ENCODE results near the gene SCAMP2. TPM values are rescaled to one million over a fixed set of nuclear protein-coding genes. Genes with fewer than 3 reads are reported as not detected.

The SCAMP2 gene
- total and polyA plus RNA-seq, 2 donors (not counting 1 experiment from before 2014, with no cell fraction given): 85.1 to 105 TPM

- H3K9me3 Mint-ChIP-seq (ENCODE audit: insufficient read depth): no peaks in the 10 kb centered on the region
- intact Hi-C loops (cut with micrococcal nuclease): no loop called here
- Histone ChIP-seq H4K20me1 (ENCODE audit: control insufficient read depth, insufficient read depth, low read length, poor library complexity, severe bottlenecking) (no peaks in the 10 kb centered on the region), H3K4me3 (ENCODE audit: control extremely low read depth in 1 of 5, extremely low read depth in 1 of 5, insufficient read depth in 1 of 5, low read depth in 2 of 5, low read length in 4 of 5) (no peak overlapping the region), H3K4me1 (ENCODE audit: control insufficient read depth in 2 of 2, insufficient read depth in 2 of 2, low read length in 2 of 2) (peaks cover 14 to 21% of the 10 kb centered on the region in 2 donors), H3K9ac (ENCODE audit: low read length) (no peak overlapping the region), H3K27me3 (replicated peaks in 1 of 4; ENCODE audit: control extremely low read depth in 1 of 4, control insufficient read depth in 3 of 4, insufficient read depth in 4 of 4, low read length in 3 of 4) (no peaks in the 10 kb centered on the region), H3K9me3 (ENCODE audit: control extremely low read depth in 1 of 3, control insufficient read depth in 2 of 3, insufficient read depth in 1 of 3, low read length in 2 of 3) (no peaks in the 10 kb centered on the region), H3K36me3 (replicated peaks in 1 of 2; ENCODE audit: control extremely low read depth in 1 of 2, control insufficient read depth in 1 of 2, extremely low read depth in 1 of 2, insufficient read depth in 2 of 2, low read length in 1 of 2) (peaks cover 0 to 6% of the 10 kb centered on the region in 2 experiments), H3K27ac (ENCODE audit: low read length in 2 of 2) (no peak overlapping the region), H3K79me2 (ENCODE audit: control insufficient read depth, insufficient read depth, low read length) (peaks cover 7% of the 10 kb centered on the region), H2AFZ (ENCODE audit: insufficient read depth, low read depth, low read length, poor library complexity, severe bottlenecking) (no peak overlapping the region), H3K4me2 (replicated peaks; ENCODE audit: low read depth, low read length, poor library complexity, severe bottlenecking) (no peak overlapping the region)
- WGBS (ENCODE audit: insufficient coverage): 90% methylated on average over 6 of the region's 11 CpGs
- no peak overlapping the region for H3K27ac Mint-ChIP-seq
- H3K27me3 Mint-ChIP-seq: no peaks in the 10 kb centered on the region
- no peak overlapping the region for H3K4me3 Mint-ChIP-seq
- ATAC-seq (ENCODE audit: low read depth): no peak
- DNase-seq: no peak
- CTCF ChIA-PET: interaction anchor here (0.6 to 10.2 kb wide), 7 partner anchors 10 to 444 kb away, joined by 3 to 98 read pairs (median 3); no protein-coding TSS in a partner anchor
- TF ChIP-seq EZH2 (IDR thresholded peaks at IDR 0.05; ENCODE audit: borderline replicate concordance, insufficient read depth, low read depth, low read length, poor library complexity, severe bottlenecking) (no peak), CTCF (IDR thresholded peaks at IDR 0.05) (no peak)
- POLR2A ChIA-PET: no interaction called here
- peaks cover 27% of the 10 kb centered on the region for H3K4me1 Mint-ChIP-seq
Measured at GRCh38 chr15:74838746-74839525, 34.2 kb downstream of the SCAMP2 start.

GRCh38 chr15:74838137-74838516 lies 35.0 kb downstream of the SCAMP2 start:
- intact Hi-C loops (cut with micrococcal nuclease): no loop called here
- H3K9me3 ChIP-seq (ENCODE audit: control extremely low read depth in 1 of 3, control insufficient read depth in 2 of 3, insufficient read depth in 1 of 3, low read length in 2 of 3): no peaks in the 10 kb centered on the region
- H3K9me3 Mint-ChIP-seq (ENCODE audit: insufficient read depth): no peaks in the 10 kb centered on the region
- no peak overlapping the region for H2AFZ ChIP-seq (ENCODE audit: insufficient read depth, low read depth, low read length, poor library complexity, severe bottlenecking)
- no peak overlapping the region for H3K4me2 ChIP-seq (replicated peaks; ENCODE audit: low read depth, low read length, poor library complexity, severe bottlenecking)
- POLR2A ChIA-PET: no interaction called here
- H3K9ac ChIP-seq (ENCODE audit: low read length): no peak overlapping the region
- H4K20me1 ChIP-seq (ENCODE audit: control insufficient read depth, insufficient read depth, low read length, poor library complexity, severe bottlenecking): no peaks in the 10 kb centered on the region
- H3K27me3 Mint-ChIP-seq: no peaks in the 10 kb centered on the region
- 98% methylated on average over 5 of the region's 10 CpGs for WGBS (ENCODE audit: insufficient coverage)
- H3K27ac ChIP-seq (ENCODE audit: low read length in 2 of 2): no peak overlapping the region
- H3K4me3 ChIP-seq (ENCODE audit: control extremely low read depth in 1 of 5, extremely low read depth in 1 of 5, insufficient read depth in 1 of 5, low read depth in 2 of 5, low read length in 4 of 5): no peak overlapping the region
- no peak overlapping the region for H3K27ac Mint-ChIP-seq
- DNase-seq (no peak), ATAC-seq (ENCODE audit: low read depth) (no peak)
- H3K4me3 Mint-ChIP-seq: no peak overlapping the region
- CTCF ChIA-PET: interaction anchor here (0.6 to 10.2 kb wide), 8 partner anchors 9 to 443 kb away, joined by 3 to 98 read pairs (median 4); no protein-coding TSS in a partner anchor
- H3K4me1 ChIP-seq (ENCODE audit: control insufficient read depth in 2 of 2, insufficient read depth in 2 of 2, low read length in 2 of 2): peaks cover 8 to 22% of the 10 kb centered on the region in 2 donors
- TF ChIP-seq CTCF (IDR thresholded peaks at IDR 0.05) (no peak), EZH2 (IDR thresholded peaks at IDR 0.05; ENCODE audit: borderline replicate concordance, insufficient read depth, low read depth, low read length, poor library complexity, severe bottlenecking) (no peak)
- no peaks in the 10 kb centered on the region for H3K27me3 ChIP-seq (replicated peaks in 1 of 4; ENCODE audit: control extremely low read depth in 1 of 4, control insufficient read depth in 3 of 4, insufficient read depth in 4 of 4, low read length in 3 of 4)
- H3K79me2 ChIP-seq (ENCODE audit: control insufficient read depth, insufficient read depth, low read length): peaks cover 7% of the 10 kb centered on the region
- peaks cover 0 to 6% of the 10 kb centered on the region in 2 experiments for H3K36me3 ChIP-seq (replicated peaks in 1 of 2; ENCODE audit: control extremely low read depth in 1 of 2, control insufficient read depth in 1 of 2, extremely low read depth in 1 of 2, insufficient read depth in 2 of 2, low read length in 1 of 2)
- H3K4me1 Mint-ChIP-seq: peaks cover 22% of the 10 kb centered on the region

Measured in B cell (primary cell).